SK-N-SH (cell line): ENCODE data around the gene STAB1. TPM values are rescaled to one million over a fixed set of nuclear protein-coding genes. Genes with fewer than 3 reads are reported as not detected.
A peak's percentile ranks its signal among the peaks of the same experiment; 100 is the strongest.

Source experiments
- CTCF ChIA-PET: fragments of 300-600, 350-600 bp; formaldehyde crosslinking; extraction: SDS; loops from one replicate; lab custom pipeline; 2021; lab: Yijun Ruan, JAX
- POLR2A ChIA-PET: fragments of 350-600 bp; sonication (Branson Sonifier 250); formaldehyde crosslinking; extraction: SDS; loops from one replicate; lab custom pipeline; 2020; ENCODE audit warnings: antibody characterized with exemption, inconsistent platforms; lab: Yijun Ruan, JAX
- DNase-seq: peaks from one replicate; pipeline ENCODE4 v3.0.0; 2012
- H2AFZ ChIP-seq: fragments of 200-600 bp; sonication (generic); 2 replicates; pipeline ENCODE4 v1.8.1; 2016; ENCODE audit warnings: antibody characterized with exemption, mild to moderate bottlenecking, low read depth
- H3F3A ChIP-seq: fragments of 200-600 bp; sonication (generic); replicated peaks from 2 replicates; pipeline ENCODE3; 2016; ENCODE audit warnings: antibody characterized with exemption, mild to moderate bottlenecking; ENCODE audit not compliant: insufficient read depth
- H3K27ac ChIP-seq, 2 experiments: fragments of 200-500 bp in 1 of 2; fragments of 200-600 bp in 1 of 2; sonication (Bioruptor generic) in 1 of 2; sonication (generic), shearing (Covaris generic) in 1 of 2; 2 replicates each; pipeline versions ENCODE4 v1.5.1 to v1.6.1; 2014 to 2016; ENCODE audit warnings: low read depth in 2 of 2, inconsistent platforms in 1 of 2, low read length in 1 of 2, mild to moderate bottlenecking in 1 of 2, mixed read lengths in 1 of 2
- H3K27me3 ChIP-seq: fragments of 200-600 bp; sonication (generic), shearing (Covaris generic); 2 replicates; pipeline ENCODE4 v1.6.1; 2016; ENCODE audit warnings: mixed run types; ENCODE audit not compliant: insufficient read depth
- H3K36me3 ChIP-seq, 2 experiments: fragments of 200-500 bp in 1 of 2; fragments of 200-600 bp in 1 of 2; sonication (Bioruptor generic) in 1 of 2; sonication (generic) in 1 of 2; replicated peaks in 1 of 2; 2 replicates each; pipeline versions ENCODE3 to v1.5.1; 2014 to 2016; ENCODE audit warnings: low read length in 1 of 2, mild to moderate bottlenecking in 1 of 2; ENCODE audit not compliant: insufficient read depth in 2 of 2, control insufficient read depth in 1 of 2
- H3K4me1 ChIP-seq, 2 experiments: fragments of 200-500 bp in 1 of 2; fragments of 200-600 bp in 1 of 2; sonication (Bioruptor generic) in 1 of 2; sonication (generic), shearing (Covaris generic) in 1 of 2; 2 replicates each; pipeline versions ENCODE4 v1.5.1 to v1.6.1; 2014 to 2016; ENCODE audit warnings: low read depth in 1 of 2, low read length in 1 of 2, mixed run types in 1 of 2; ENCODE audit not compliant: insufficient read depth in 2 of 2, control insufficient read depth in 1 of 2
- H3K4me2 ChIP-seq: fragments of 200-600 bp; sonication (generic), shearing (Covaris generic); 2 replicates; pipeline ENCODE4 v1.6.1; 2017; ENCODE audit warnings: mixed run types
- H3K4me3 ChIP-seq, 2 experiments: fragments of 200-500 bp in 1 of 2; fragments of 200-600 bp in 1 of 2; sonication (Bioruptor generic) in 1 of 2; sonication (generic), shearing (Covaris generic) in 1 of 2; 2 replicates each; pipeline versions ENCODE4 v1.5.1 to v1.8.1; 2014 to 2016; ENCODE audit warnings: low read depth in 2 of 2, inconsistent platforms in 1 of 2, low read length in 1 of 2, mild to moderate bottlenecking in 1 of 2, mixed read lengths in 1 of 2, moderate library complexity in 1 of 2
- H3K79me2 ChIP-seq: fragments of 200-600 bp; sonication (generic); 2 replicates; pipeline ENCODE4 v1.8.1; 2017; ENCODE audit warnings: mild to moderate bottlenecking; ENCODE audit not compliant: insufficient read depth
- H3K9ac ChIP-seq: fragments of 200-600 bp; sonication (generic); 2 replicates; pipeline ENCODE4 v1.6.1; 2017; ENCODE audit warnings: mixed run types
- H3K9me2 ChIP-seq: fragments of 200-600 bp; sonication (generic); 2 replicates; pipeline ENCODE4 v1.6.1; 2017; ENCODE audit warnings: mixed run types
- H3K9me3 ChIP-seq: fragments of 200-600 bp; sonication (generic); 2 replicates; pipeline ENCODE4 v1.6.1; 2017; ENCODE audit warnings: mixed run types, mild to moderate bottlenecking, moderate library complexity
- H4K20me1 ChIP-seq: fragments of 200-600 bp; sonication (generic); 2 replicates; pipeline ENCODE4 v1.6.1; 2017; ENCODE audit warnings: mild to moderate bottlenecking, mixed run types; ENCODE audit not compliant: insufficient read depth
- CHD2 ChIP-seq: fragments of 150-350 bp; IDR thresholded peaks from 2 replicates; pipeline ENCODE4 v1.6.1; 2018; ENCODE audit warnings: low read length; ENCODE audit not compliant: partially characterized antibody
- CTCF ChIP-seq: fragments of 200-600 bp; sonication (generic); IDR thresholded peaks from 2 replicates; pipeline ENCODE4 v1.6.1; 2017; ENCODE audit warnings: antibody characterized with exemption, mild to moderate bottlenecking, moderate library complexity
- EZH2phosphoT487 ChIP-seq: fragments of 200-600 bp; sonication (generic); IDR thresholded peaks from 2 replicates; pipeline ENCODE4 v1.6.1; 2017; ENCODE audit warnings: low read depth, mixed run types, mild to moderate bottlenecking, antibody characterized with exemption, moderate library complexity, borderline replicate concordance
- FOSL2 ChIP-seq: IDR thresholded peaks from 2 replicates; pipeline ENCODE4 v1.4.0; 2012; ENCODE audit warnings: low read depth, mild to moderate bottlenecking, moderate library complexity, borderline replicate concordance
- FOXJ3 ChIP-seq: sonication (generic); formaldehyde crosslinking; IDR thresholded peaks from 2 replicates; pipeline ENCODE4 v1.5.1; 2020; ENCODE audit warnings: mild to moderate bottlenecking, missing genetic modification reagents
- FOXM1 ChIP-seq: IDR thresholded peaks from 2 replicates; pipeline ENCODE4 v1.4.0; 2012; ENCODE audit warnings: low read depth, mild to moderate bottlenecking
- GABPA ChIP-seq: IDR thresholded peaks from 2 replicates; pipeline ENCODE4 v1.4.0; 2012; ENCODE audit warnings: low read depth, mild to moderate bottlenecking
- JUND ChIP-seq: IDR thresholded peaks from 2 replicates; pipeline ENCODE4 v1.4.0; 2012
- MEF2A ChIP-seq: IDR thresholded peaks from 2 replicates; pipeline ENCODE4 v1.4.0; 2012; ENCODE audit warnings: low read depth, borderline replicate concordance
- MXI1 ChIP-seq: IDR thresholded peaks from 2 replicates; pipeline ENCODE4 v1.6.1; 2012; ENCODE audit warnings: mild to moderate bottlenecking, low read depth, low read length, improper control_type of control experiment
- NFIC ChIP-seq: IDR thresholded peaks from 2 replicates; pipeline ENCODE4 v1.4.0; 2012; ENCODE audit warnings: borderline replicate concordance
- NRF1 ChIP-seq: IDR thresholded peaks from 2 replicates; pipeline ENCODE4 v1.6.1; 2012; ENCODE audit warnings: low read depth, mild to moderate bottlenecking, low read length
- PBX3 ChIP-seq: IDR thresholded peaks from 2 replicates; pipeline ENCODE4; 2012
- POLR2AphosphoS5 ChIP-seq: IDR thresholded peaks from 2 replicates; pipeline ENCODE4 v1.6.1; 2012; ENCODE audit warnings: low read depth, low read length
- RCOR1 ChIP-seq: fragments of 150-350 bp; IDR thresholded peaks from 2 replicates; pipeline ENCODE4 v1.6.1; 2017; ENCODE audit warnings: antibody characterized with exemption, low read length
- TAF1 ChIP-seq: IDR thresholded peaks from 2 replicates; pipeline ENCODE4 v1.6.1; 2012; ENCODE audit warnings: low read depth, mild to moderate bottlenecking, low read length, moderate library complexity, borderline replicate concordance
- TEAD4 ChIP-seq: IDR thresholded peaks from 2 replicates; pipeline ENCODE4 v1.4.0; 2012; ENCODE audit warnings: mild to moderate bottlenecking, borderline replicate concordance; ENCODE audit not compliant: insufficient read depth
- USF2 ChIP-seq: fragments of 150-350 bp; IDR thresholded peaks from 2 replicates; pipeline ENCODE4 v1.6.1; 2017; ENCODE audit warnings: antibody characterized with exemption, low read length, low read depth, borderline replicate concordance
- YY1 ChIP-seq: IDR thresholded peaks from 2 replicates; pipeline ENCODE4 v1.4.0; 2012; ENCODE audit warnings: low read depth, mild to moderate bottlenecking
- WGBS: methylation state at CpG from one replicate; pipeline ENCODE4 v1.1.6; 2017; ENCODE audit warnings: low lambda C conversion rate; 5-methylcytosine and 5-hydroxymethylcytosine counted together
- polyA plus RNA-seq, 3 experiments: library from polyadenylated mRNA; depleted of rRNA; stranded (reverse); fragments of >200 nt; gene quantifications; 2 replicates each; pipeline ENCODE4 v1.2.3, GENCODE V29; 2012
- TF ChIP-seq, protein P1 (sequence below): fragments of 150-350 bp; IDR thresholded peaks from 2 replicates; pipeline ENCODE4 v1.6.1; 2016; ENCODE audit warnings: mild to moderate bottlenecking, low read depth, low read length

STAB1 gene
- polyA plus RNA-seq, 1 of the 3 experiments (the other 2 are of a cell fraction): 0.05 TPM

GRCh38 chr3:52480768-52481715 is 14.1 kb upstream of the STAB1 start:
- ChIA-PET CTCF (interaction anchor here (0.6 to 2.1 kb wide), 5 partner anchors 9 to 71 kb away, joined by 3 to 8 read pairs (median 3); partner anchors contain the start of gene STAB1), POLR2A (interaction anchor here (1.7 kb wide), 1 partner anchor 8 kb away, joined by 8 read pairs; no protein-coding TSS in a partner anchor)
- H3K36me3 ChIP-seq: peaks cover 30 to 68% of the 10 kb centered on the region in 2 experiments
- H4K20me1 ChIP-seq: no peaks in the 10 kb centered on the region
- 96% methylated on average over 25 of the region's 27 CpGs for WGBS
- no peak overlapping the region for H3K4me3 ChIP-seq
- H3K27me3 ChIP-seq: no peaks in the 10 kb centered on the region
- H2AFZ ChIP-seq: no peak overlapping the region
- peak overlapping the region in 1 of 2 experiments; percentile 40; a peak in 1 of 4 replicates for H3K27ac ChIP-seq
- no peaks in the 10 kb centered on the region for H3K9me3 ChIP-seq
- H3K79me2 ChIP-seq: no peaks in the 10 kb centered on the region
- no peak overlapping the region for H3K4me2 ChIP-seq
- H3K9ac ChIP-seq: no peak overlapping the region
- DNase-seq: no peak
- H3K9me2 ChIP-seq: no peaks in the 10 kb centered on the region
- TF ChIP-seq POLR2AphosphoS5: no peak
- no peak for TF ChIP-seq FOXM1
- no peak for TF ChIP-seq FOSL2
- TF ChIP-seq PBX3: no peak
- TF ChIP-seq NRF1: no peak
- TF ChIP-seq YY1: no peak
- no peak for TF ChIP-seq NFIC
- no peak for TF ChIP-seq JUND
- TF ChIP-seq USF2: no peak
- TF ChIP-seq MXI1: no peak
- TF ChIP-seq FOXJ3: no peak
- TF ChIP-seq, protein P1, sequence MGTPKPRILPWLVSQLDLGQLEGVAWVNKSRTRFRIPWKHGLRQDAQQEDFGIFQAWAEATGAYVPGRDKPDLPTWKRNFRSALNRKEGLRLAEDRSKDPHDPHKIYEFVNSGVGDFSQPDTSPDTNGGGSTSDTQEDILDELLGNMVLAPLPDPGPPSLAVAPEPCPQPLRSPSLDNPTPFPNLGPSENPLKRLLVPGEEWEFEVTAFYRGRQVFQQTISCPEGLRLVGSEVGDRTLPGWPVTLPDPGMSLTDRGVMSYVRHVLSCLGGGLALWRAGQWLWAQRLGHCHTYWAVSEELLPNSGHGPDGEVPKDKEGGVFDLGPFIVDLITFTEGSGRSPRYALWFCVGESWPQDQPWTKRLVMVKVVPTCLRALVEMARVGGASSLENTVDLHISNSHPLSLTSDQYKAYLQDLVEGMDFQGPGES: no peak
- no peak for TF ChIP-seq TAF1
- no peak for TF ChIP-seq MEF2A
- TF ChIP-seq TEAD4: no peak
- no peak for TF ChIP-seq CHD2
- TF ChIP-seq RCOR1: no peak
- no peak for TF ChIP-seq CTCF
- no peak for TF ChIP-seq GABPA
- TF ChIP-seq EZH2phosphoT487: no peak
- no peaks in the 10 kb centered on the region for H3F3A ChIP-seq
- H3K4me1 ChIP-seq: peaks cover 0 to 51% of the 10 kb centered on the region in 2 experiments; a peak in 1 of 4 replicates
